ENCODE measurements around the gene GCKR. TPM values are rescaled to one million over a fixed set of nuclear protein-coding genes. Genes with fewer than 3 reads are reported as not detected.

GCKR gene
- total RNA-seq, 1 experiment from 2014 or later: not detected

DNA sequence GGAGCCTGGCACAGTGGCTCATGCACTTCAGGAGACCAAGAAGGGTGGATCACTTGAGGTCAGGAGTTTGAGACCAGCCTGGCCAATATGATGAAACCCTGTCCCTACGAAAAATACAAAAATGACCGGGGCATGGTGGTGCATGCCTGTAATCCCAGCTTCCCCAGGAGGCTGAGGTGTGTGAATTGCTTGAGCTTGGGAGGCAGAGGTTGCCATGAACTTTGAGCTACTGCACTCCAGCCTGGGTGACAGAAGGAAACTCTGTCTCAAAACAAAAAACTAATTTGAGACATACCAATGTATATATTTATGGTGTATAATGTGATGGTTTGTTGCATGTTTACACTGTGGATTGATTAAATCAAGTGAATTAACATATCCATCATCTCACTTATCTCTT, 64.4 kb downstream of the GCKR start:
- no TSS peak for BruUV-seq (replicated peaks)

DNA sequence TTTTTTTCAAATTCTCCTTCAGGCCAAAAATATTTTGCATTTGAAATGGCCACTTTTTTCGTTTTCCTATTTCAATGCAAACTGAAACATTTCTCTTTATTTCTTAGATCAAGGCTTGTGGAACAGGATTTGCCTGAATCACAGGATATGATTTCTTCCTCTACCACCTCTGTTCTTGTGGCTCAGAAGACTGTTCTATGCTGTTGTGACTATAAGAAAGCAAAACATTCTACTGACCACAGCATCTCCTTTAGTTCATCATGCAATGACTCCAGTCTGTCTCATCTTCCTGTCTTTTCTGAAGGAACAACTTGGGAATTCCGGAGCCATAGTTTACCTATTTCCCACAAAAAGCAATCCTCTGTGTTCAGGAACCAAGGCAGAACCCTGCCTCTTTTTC, 70.0 kb downstream of the GCKR start:
- Histone ChIP-seq H3K9me3 (ENCODE audit: low read depth, low read length, poor library complexity, severe bottlenecking) (no peaks in the 10 kb centered on the region), H3K27ac (ENCODE audit: low read depth, low read length, poor library complexity, severe bottlenecking) (no peak overlapping the region), H3K4me3 (ENCODE audit: low read depth, low read length, poor library complexity, severe bottlenecking) (no peak overlapping the region), H3K4me1 (ENCODE audit: insufficient read depth, low read length, poor library complexity, severe bottlenecking) (no peaks in the 10 kb centered on the region), H3K36me3 (ENCODE audit: insufficient read depth, low read length, poor library complexity, severe bottlenecking) (no peaks in the 10 kb centered on the region), H3K27me3 (replicated peaks; ENCODE audit: insufficient read depth, low read depth, low read length, poor library complexity) (peaks cover 18% of the 10 kb centered on the region)
- TF ChIP-seq, protein P1, sequence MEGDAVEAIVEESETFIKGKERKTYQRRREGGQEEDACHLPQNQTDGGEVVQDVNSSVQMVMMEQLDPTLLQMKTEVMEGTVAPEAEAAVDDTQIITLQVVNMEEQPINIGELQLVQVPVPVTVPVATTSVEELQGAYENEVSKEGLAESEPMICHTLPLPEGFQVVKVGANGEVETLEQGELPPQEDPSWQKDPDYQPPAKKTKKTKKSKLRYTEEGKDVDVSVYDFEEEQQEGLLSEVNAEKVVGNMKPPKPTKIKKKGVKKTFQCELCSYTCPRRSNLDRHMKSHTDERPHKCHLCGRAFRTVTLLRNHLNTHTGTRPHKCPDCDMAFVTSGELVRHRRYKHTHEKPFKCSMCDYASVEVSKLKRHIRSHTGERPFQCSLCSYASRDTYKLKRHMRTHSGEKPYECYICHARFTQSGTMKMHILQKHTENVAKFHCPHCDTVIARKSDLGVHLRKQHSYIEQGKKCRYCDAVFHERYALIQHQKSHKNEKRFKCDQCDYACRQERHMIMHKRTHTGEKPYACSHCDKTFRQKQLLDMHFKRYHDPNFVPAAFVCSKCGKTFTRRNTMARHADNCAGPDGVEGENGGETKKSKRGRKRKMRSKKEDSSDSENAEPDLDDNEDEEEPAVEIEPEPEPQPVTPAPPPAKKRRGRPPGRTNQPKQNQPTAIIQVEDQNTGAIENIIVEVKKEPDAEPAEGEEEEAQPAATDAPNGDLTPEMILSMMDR (conservative IDR thresholded peaks at IDR 0.05; ENCODE audit: low read depth, low read length): no peak
- no peak for TF ChIP-seq EZH2 (IDR thresholded peaks at IDR 0.05; ENCODE audit: borderline replicate concordance, low read depth, low read length, poor library complexity, severe bottlenecking)
- DNase-seq (ENCODE audit: low spot score): no peak
- CTCF ChIA-PET: no interaction called here
- intact Hi-C loops (cut with micrococcal nuclease; ENCODE audit: unreplicated experiment): no loop called here
- POLR2A ChIA-PET (ENCODE audit: low non-redundant PET): no interaction called here
- BruUV-seq (replicated peaks): no TSS peak

More for the DNA sequence above, 64.4 kb downstream of the GCKR start:
- Histone ChIP-seq H3K27me3 (replicated peaks; ENCODE audit: insufficient read depth, low read depth, low read length, poor library complexity) (peaks cover 13% of the 10 kb centered on the region), H3K9me3 (ENCODE audit: low read depth, low read length, poor library complexity, severe bottlenecking) (no peaks in the 10 kb centered on the region), H3K4me3 (ENCODE audit: low read depth, low read length, poor library complexity, severe bottlenecking) (no peak overlapping the region), H3K4me1 (ENCODE audit: insufficient read depth, low read length, poor library complexity, severe bottlenecking) (no peaks in the 10 kb centered on the region), H3K27ac (ENCODE audit: low read depth, low read length, poor library complexity, severe bottlenecking) (no peak overlapping the region), H3K36me3 (ENCODE audit: insufficient read depth, low read length, poor library complexity, severe bottlenecking) (no peaks in the 10 kb centered on the region)
- intact Hi-C loops (cut with micrococcal nuclease; ENCODE audit: unreplicated experiment): no loop called here
- DNase-seq (ENCODE audit: low spot score): no peak
- ChIA-PET POLR2A (ENCODE audit: low non-redundant PET) (no interaction called here), CTCF (no interaction called here)
- TF ChIP-seq, protein P1 (conservative IDR thresholded peaks at IDR 0.05; ENCODE audit: low read depth, low read length): no peak
- no peak for TF ChIP-seq EZH2 (IDR thresholded peaks at IDR 0.05; ENCODE audit: borderline replicate concordance, low read depth, low read length, poor library complexity, severe bottlenecking)

DNA sequence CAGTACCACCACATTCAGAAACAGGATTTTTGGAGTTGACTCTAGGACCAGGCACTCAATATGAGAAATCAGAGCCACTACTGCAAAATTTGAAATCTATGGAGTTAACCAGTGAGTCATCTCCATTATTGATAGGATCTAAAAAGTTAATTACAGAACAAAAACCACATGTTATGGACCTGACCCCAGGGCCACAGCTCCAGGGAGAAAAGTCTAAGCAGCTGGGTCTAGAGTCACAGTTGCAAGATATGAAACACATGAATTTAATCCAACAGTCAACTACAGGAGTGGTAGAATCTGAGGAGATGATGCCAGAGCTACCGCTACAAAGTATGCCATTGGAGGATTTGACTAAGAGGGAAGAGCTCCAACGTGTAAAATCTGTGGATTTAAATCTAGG, 72.8 kb downstream of the GCKR start:
- Histone ChIP-seq H3K27me3 (replicated peaks; ENCODE audit: insufficient read depth, low read depth, low read length, poor library complexity) (peaks cover 18% of the 10 kb centered on the region), H3K36me3 (ENCODE audit: insufficient read depth, low read length, poor library complexity, severe bottlenecking) (no peaks in the 10 kb centered on the region), H3K27ac (ENCODE audit: low read depth, low read length, poor library complexity, severe bottlenecking) (no peak overlapping the region), H3K9me3 (ENCODE audit: low read depth, low read length, poor library complexity, severe bottlenecking) (no peaks in the 10 kb centered on the region), H3K4me1 (ENCODE audit: insufficient read depth, low read length, poor library complexity, severe bottlenecking) (no peaks in the 10 kb centered on the region), H3K4me3 (ENCODE audit: low read depth, low read length, poor library complexity, severe bottlenecking) (no peak overlapping the region)
- no peak for TF ChIP-seq EZH2 (IDR thresholded peaks at IDR 0.05; ENCODE audit: borderline replicate concordance, low read depth, low read length, poor library complexity, severe bottlenecking)
- no TSS peak for BruUV-seq (replicated peaks)
- intact Hi-C loops (cut with micrococcal nuclease; ENCODE audit: unreplicated experiment): no loop called here
- DNase-seq (ENCODE audit: low spot score): no peak
- CTCF ChIA-PET: no interaction called here
- POLR2A ChIA-PET (ENCODE audit: low non-redundant PET): no interaction called here

DNA sequence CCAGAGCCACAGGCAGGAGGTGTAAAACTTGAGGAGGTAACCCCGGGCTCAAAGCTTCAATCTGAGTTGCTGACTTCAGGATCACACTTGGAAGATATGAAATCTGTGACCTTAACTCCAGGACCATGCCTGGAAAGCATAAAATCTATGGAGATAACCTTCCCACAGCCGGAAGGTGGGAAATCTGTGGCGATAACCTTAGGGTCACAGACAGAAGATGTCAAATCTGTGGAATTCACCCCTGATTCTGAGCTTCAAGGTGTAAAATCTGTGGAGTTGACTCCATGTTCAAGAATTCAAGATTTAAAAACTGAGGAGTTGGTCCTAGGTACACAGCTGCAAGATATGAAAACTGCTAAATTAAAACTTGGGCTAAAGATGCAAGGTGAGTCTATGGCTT, 74.6 kb downstream of the GCKR start:
- intact Hi-C loops (cut with micrococcal nuclease; ENCODE audit: unreplicated experiment): no loop called here
- Histone ChIP-seq H3K27me3 (replicated peaks; ENCODE audit: insufficient read depth, low read depth, low read length, poor library complexity) (peaks cover 7% of the 10 kb centered on the region), H3K27ac (ENCODE audit: low read depth, low read length, poor library complexity, severe bottlenecking) (no peak overlapping the region), H3K4me3 (ENCODE audit: low read depth, low read length, poor library complexity, severe bottlenecking) (no peak overlapping the region), H3K36me3 (ENCODE audit: insufficient read depth, low read length, poor library complexity, severe bottlenecking) (no peaks in the 10 kb centered on the region), H3K4me1 (ENCODE audit: insufficient read depth, low read length, poor library complexity, severe bottlenecking) (no peaks in the 10 kb centered on the region), H3K9me3 (ENCODE audit: low read depth, low read length, poor library complexity, severe bottlenecking) (no peaks in the 10 kb centered on the region)
- CTCF ChIA-PET: no interaction called here
- DNase-seq (ENCODE audit: low spot score): no peak
- POLR2A ChIA-PET (ENCODE audit: low non-redundant PET): no interaction called here
- TF ChIP-seq, protein P1 (conservative IDR thresholded peaks at IDR 0.05; ENCODE audit: low read depth, low read length): no peak
- no peak for TF ChIP-seq EZH2 (IDR thresholded peaks at IDR 0.05; ENCODE audit: borderline replicate concordance, low read depth, low read length, poor library complexity, severe bottlenecking)
- no TSS peak for BruUV-seq (replicated peaks)

All from A673 (cell line).